ENCODE data around the gene PAPLN. TPM values are rescaled to one million over a fixed set of nuclear protein-coding genes. Genes with fewer than 3 reads are reported as not detected.

Gene PAPLN
- total and polyA plus RNA-seq, 2 of the 8 experiments (the other 6 are each of a cell fraction or from before 2014, with no cell fraction given): 14.8 to 25.6 TPM

- H2AK5ac ChIP-seq (ENCODE audit: low read depth, low read length): no peak overlapping the region
- no peak overlapping the region for H2BK12ac ChIP-seq (ENCODE audit: low read depth, low read length)
- H3K36me3 ChIP-seq (ENCODE audit: control insufficient read depth in 2 of 4, insufficient read depth in 4 of 4, low read length in 3 of 4): peaks cover 6 to 28% (median 15%) of the 10 kb centered on the region in 4 experiments; a peak in 7 of 8 replicates
- no peaks in the 10 kb centered on the region for H3K79me2 ChIP-seq (ENCODE audit: control insufficient read depth in 1 of 2, insufficient read depth in 2 of 2, low read length in 2 of 2)
- no peak for DNase-seq (ENCODE audit: low read depth in 1 of 2, low spot score in 2 of 2)
- H3K9ac ChIP-seq (replicated peaks in 1 of 4; ENCODE audit: extremely low read depth in 1 of 4, low read depth in 3 of 4, low read length in 3 of 4): no peak overlapping the region
- H3K23me2 ChIP-seq (ENCODE audit: low read depth, low read length): no peaks in the 10 kb centered on the region
- peaks cover 0 to 8% (median 2%) of the 10 kb centered on the region in 4 experiments; a peak in 2 of 7 replicates for H3K4me1 ChIP-seq (replicated peaks in 1 of 4; ENCODE audit: control insufficient read depth in 3 of 4, insufficient read depth in 4 of 4, low read length in 3 of 4)
- H3K56ac ChIP-seq (replicated peaks; ENCODE audit: insufficient read length, low read depth, low read length): no peak overlapping the region
- no peak overlapping the region for H4K5ac ChIP-seq (ENCODE audit: insufficient read length, low read depth, low read length)
- no peaks in the 10 kb centered on the region for H3K79me1 ChIP-seq (ENCODE audit: low read depth, low read length)
- H4K8ac ChIP-seq (ENCODE audit: extremely low read depth, insufficient read depth, low read length): no peak overlapping the region
- H3K23ac ChIP-seq (ENCODE audit: insufficient read length): no peak overlapping the region
- H3K4me3 ChIP-seq (ENCODE audit: extremely low read depth in 1 of 4, insufficient read depth in 2 of 4, low read depth in 3 of 4, low read length in 4 of 4): no peak overlapping the region
- 92% methylated on average over 5 of the region's 5 CpGs; no CpG with 5 or more reads in 1 of the 2 experiments for WGBS, 2 experiments (ENCODE audit: extremely low coverage in 1 of 2, insufficient coverage in 1 of 2, insufficient read length in 1 of 2, insufficient replicate concordance in 2 of 2, low coverage in 1 of 2, low lambda C conversion rate in 2 of 2, missing lambda C conversion rate in 1 of 2)
- no peak overlapping the region for H3K18ac ChIP-seq (ENCODE audit: extremely low read depth, low read length)
- H2BK20ac ChIP-seq (ENCODE audit: low read length): no peak overlapping the region
- no peak overlapping the region for H2AFZ ChIP-seq (ENCODE audit: low read length)
- H3K27ac ChIP-seq (ENCODE audit: low read depth, low read length): no peak overlapping the region
- no peak overlapping the region for H2BK15ac ChIP-seq (ENCODE audit: low read length)
- H3K14ac ChIP-seq (ENCODE audit: insufficient read length): no peak overlapping the region
- H4K20me1 ChIP-seq (replicated peaks in 1 of 2; ENCODE audit: control insufficient read depth in 1 of 2, insufficient read depth in 2 of 2, low read length in 2 of 2): peaks cover 1 to 4% of the 10 kb centered on the region in 2 experiments
- no peak overlapping the region for H4K91ac ChIP-seq (replicated peaks; ENCODE audit: insufficient read length, low read length)
- ChIA-PET POLR2A (ENCODE audit: partially characterized antibody) (interaction anchor here (2.6 kb wide), 1 partner anchor 22 kb away, joined by 7 read pairs; no protein-coding TSS in a partner anchor), CTCF (ENCODE audit: partially characterized antibody) (interaction anchor here (0.6 to 2.9 kb wide), 8 partner anchors 10 to 1391 kb away, joined by 3 to 10 read pairs (median 4); no protein-coding TSS in a partner anchor)
- FAIRE-seq: no peak
- H2BK120ac ChIP-seq (replicated peaks; ENCODE audit: low read depth, low read length): no peak overlapping the region
- H3K9me3 ChIP-seq (ENCODE audit: insufficient read depth in 2 of 2, low read depth in 1 of 2, low read length in 1 of 2): no peaks in the 10 kb centered on the region
- no peak overlapping the region for H3K4me2 ChIP-seq (ENCODE audit: insufficient read depth in 1 of 2, low read depth in 2 of 2, low read length in 2 of 2)
- H3K27me3 ChIP-seq (replicated peaks in 1 of 4; ENCODE audit: control insufficient read depth in 3 of 4, extremely low read depth in 1 of 4, insufficient read depth in 3 of 4, low read length in 3 of 4): no peaks in the 10 kb centered on the region
- H2BK5ac ChIP-seq (ENCODE audit: low read depth, low read length): no peak overlapping the region
- no peak overlapping the region for H3K4ac ChIP-seq (replicated peaks; ENCODE audit: insufficient read length, low read depth, low read length)
- TF ChIP-seq SIN3A (conservative IDR thresholded peaks at IDR 0.05 in 1 of 2, IDR thresholded peaks at IDR 0.05 in 1 of 2; ENCODE audit: low read depth in 1 of 2, low read length in 2 of 2): no peak
- TF ChIP-seq TBP (IDR thresholded peaks at IDR 0.05; ENCODE audit: low read depth, low read length): no peak
- no peak for TF ChIP-seq POU5F1 (IDR thresholded peaks at IDR 0.05; ENCODE audit: low read depth, low read length)
- TF ChIP-seq KDM1A (IDR thresholded peaks at IDR 0.05; ENCODE audit: borderline replicate concordance, low read length): no peak
Observed at GRCh38 chr14:73220634-73221033, 16.7 kb upstream of the PAPLN start.

All from H1 (cell line).